Measurements from ENCODE around the gene SMG1. TPM values are rescaled to one million over a fixed set of nuclear protein-coding genes. Genes with fewer than 3 reads are reported as not detected.

Gene SMG1
- total RNA-seq, 4 donors from 2014 or later: 55.3 to 142 (median 88.9) TPM

DNA sequence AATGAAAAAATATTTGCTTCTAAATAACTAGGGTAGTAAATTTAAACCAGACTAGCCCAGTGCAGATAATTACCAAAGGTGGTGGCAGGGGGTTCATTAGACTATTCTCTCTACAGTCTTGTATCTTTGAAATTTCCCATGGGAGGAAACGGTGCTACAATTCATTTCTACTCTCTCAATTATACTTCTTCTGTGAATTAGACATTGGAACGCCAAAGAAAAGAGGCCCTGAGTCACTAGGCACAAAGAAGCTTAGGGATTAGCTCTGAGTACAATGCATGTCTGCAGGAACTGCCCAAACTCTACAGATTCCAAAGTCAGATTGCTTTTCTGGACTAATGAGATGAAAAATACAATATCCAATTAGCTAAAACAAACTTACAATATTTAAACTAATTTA is 94.2 kb downstream of the SMG1 start:
- no peak for DNase-seq
- no peaks in the 10 kb centered on the region for H3K9me3 ChIP-seq
- no peaks in the 10 kb centered on the region for H3K36me3 ChIP-seq
- no peaks in the 10 kb centered on the region for H3K4me1 ChIP-seq
- no peak overlapping the region for H3K27ac ChIP-seq
- no peak overlapping the region for H3K4me3 ChIP-seq
- no peak for TF ChIP-seq POLR2A (IDR thresholded peaks at IDR 0.05)
- TF ChIP-seq, protein P1, sequence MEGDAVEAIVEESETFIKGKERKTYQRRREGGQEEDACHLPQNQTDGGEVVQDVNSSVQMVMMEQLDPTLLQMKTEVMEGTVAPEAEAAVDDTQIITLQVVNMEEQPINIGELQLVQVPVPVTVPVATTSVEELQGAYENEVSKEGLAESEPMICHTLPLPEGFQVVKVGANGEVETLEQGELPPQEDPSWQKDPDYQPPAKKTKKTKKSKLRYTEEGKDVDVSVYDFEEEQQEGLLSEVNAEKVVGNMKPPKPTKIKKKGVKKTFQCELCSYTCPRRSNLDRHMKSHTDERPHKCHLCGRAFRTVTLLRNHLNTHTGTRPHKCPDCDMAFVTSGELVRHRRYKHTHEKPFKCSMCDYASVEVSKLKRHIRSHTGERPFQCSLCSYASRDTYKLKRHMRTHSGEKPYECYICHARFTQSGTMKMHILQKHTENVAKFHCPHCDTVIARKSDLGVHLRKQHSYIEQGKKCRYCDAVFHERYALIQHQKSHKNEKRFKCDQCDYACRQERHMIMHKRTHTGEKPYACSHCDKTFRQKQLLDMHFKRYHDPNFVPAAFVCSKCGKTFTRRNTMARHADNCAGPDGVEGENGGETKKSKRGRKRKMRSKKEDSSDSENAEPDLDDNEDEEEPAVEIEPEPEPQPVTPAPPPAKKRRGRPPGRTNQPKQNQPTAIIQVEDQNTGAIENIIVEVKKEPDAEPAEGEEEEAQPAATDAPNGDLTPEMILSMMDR (IDR thresholded peaks at IDR 0.05): no peak
- no peaks in the 10 kb centered on the region for H3K27me3 ChIP-seq
- intact Hi-C loops (cut with DNase I; ENCODE audit: low total_unique reads): no loop called here

- Histone ChIP-seq H3K27ac (no peak overlapping the region), H3K27me3 (no peaks in the 10 kb centered on the region), H3K4me3 (no peak overlapping the region), H3K4me1 (no peaks in the 10 kb centered on the region), H3K36me3 (no peaks in the 10 kb centered on the region), H3K9me3 (no peaks in the 10 kb centered on the region)
- TF ChIP-seq, protein P1 (IDR thresholded peaks at IDR 0.05): no peak
- TF ChIP-seq POLR2A (IDR thresholded peaks at IDR 0.05): no peak
- intact Hi-C loops (cut with DNase I; ENCODE audit: low total_unique reads): no loop called here
- no peak for DNase-seq
Observed at GRCh38 chr16:18829251-18829650, 97.0 kb downstream of the SMG1 start.

- Histone ChIP-seq H3K36me3 (no peaks in the 10 kb centered on the region), H3K27me3 (no peaks in the 10 kb centered on the region), H3K4me1 (no peaks in the 10 kb centered on the region), H3K27ac (no peak overlapping the region), H3K9me3 (no peaks in the 10 kb centered on the region), H3K4me3 (no peak overlapping the region)
- DNase-seq: no peak
- intact Hi-C loops (cut with DNase I; ENCODE audit: low total_unique reads): no loop called here
- TF ChIP-seq POLR2A (IDR thresholded peaks at IDR 0.05): no peak
- TF ChIP-seq, protein P1 (IDR thresholded peaks at IDR 0.05): no peak
Observed at GRCh38 chr16:18827890-18828289, 98.3 kb downstream of the SMG1 start.

- no peak overlapping the region for H3K4me3 ChIP-seq
- DNase-seq: no peak
- intact Hi-C loops (cut with DNase I; ENCODE audit: low total_unique reads): no loop called here
- H3K27me3 ChIP-seq: no peaks in the 10 kb centered on the region
- peaks cover 0 to under 1% of the 10 kb centered on the region in 2 donors for H3K36me3 ChIP-seq
- TF ChIP-seq POLR2A (IDR thresholded peaks at IDR 0.05): no peak
- TF ChIP-seq, protein P1 (IDR thresholded peaks at IDR 0.05): no peak
- H3K4me1 ChIP-seq: no peaks in the 10 kb centered on the region
- no peaks in the 10 kb centered on the region for H3K9me3 ChIP-seq
- no peak overlapping the region for H3K27ac ChIP-seq
Observed at GRCh38 chr16:18816286-18816685, 109.9 kb downstream of the SMG1 start.

DNA sequence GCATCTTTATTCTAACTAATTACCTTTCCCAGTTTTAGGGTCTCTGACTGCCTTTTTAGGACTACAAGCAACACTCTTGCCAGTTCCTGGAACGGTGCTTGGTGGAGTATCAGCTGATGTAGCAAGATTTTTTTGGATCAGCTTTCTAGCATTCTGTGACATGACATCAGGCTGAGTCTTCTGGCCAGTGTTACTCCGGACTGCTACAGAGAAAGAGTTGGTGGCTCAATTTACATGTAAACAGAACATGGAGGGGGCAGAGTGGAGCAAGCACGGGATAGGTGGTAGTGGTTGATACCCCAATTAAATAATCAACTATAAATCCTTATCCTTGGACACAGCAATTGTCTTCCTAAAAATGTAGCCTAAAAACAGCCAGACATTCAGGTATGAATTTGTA is 114.3 kb downstream of the SMG1 start:
- Histone ChIP-seq H3K4me1 (no peaks in the 10 kb centered on the region), H3K36me3 (peaks cover 0 to 4% of the 10 kb centered on the region in 2 donors), H3K27me3 (no peaks in the 10 kb centered on the region), H3K4me3 (no peak overlapping the region), H3K27ac (no peak overlapping the region), H3K9me3 (no peaks in the 10 kb centered on the region)
- DNase-seq: no peak
- TF ChIP-seq POLR2A (IDR thresholded peaks at IDR 0.05): no peak
- TF ChIP-seq, protein P1 (IDR thresholded peaks at IDR 0.05): no peak
- intact Hi-C loops (cut with DNase I; ENCODE audit: low total_unique reads): no loop called here

All from uterus (tissue), 4 donors.